ENCODE results near the gene ATG10.
"Not testable (repeated sequence)": the region's sequence is repeated elsewhere in the genome, so short reads cannot be mapped to it uniquely, and the experiment has no call there.

The ATG10 gene

GRCh38 chr5:82244854-82245635 is 273.2 kb downstream of the ATG10 start:
- DNase-seq: no peak

GRCh38 chr5:82246960-82247574 is 275.2 kb downstream of the ATG10 start:
- no peak for DNase-seq

- DNase-seq: no peak
Observed at GRCh38 chr5:82252744-82253143, 280.9 kb downstream of the ATG10 start.

GRCh38 chr5:82255844-82256243 is 284.0 kb downstream of the ATG10 start:
- DNase-seq: no peak

- no peak for DNase-seq
Observed at GRCh38 chr5:82257247-82257646, 285.4 kb downstream of the ATG10 start.

- no peak for DNase-seq
Observed at GRCh38 chr5:82257729-82258128, 285.9 kb downstream of the ATG10 start.

GRCh38 chr5:82259172-82259800 is 287.5 kb downstream of the ATG10 start:
- DNase-seq: peak; percentile 61

- DNase-seq: no peak
Observed at GRCh38 chr5:82265047-82265446, 293.2 kb downstream of the ATG10 start.

GRCh38 chr5:82267297-82267933 is 295.6 kb downstream of the ATG10 start:
- not testable (repeated sequence) for DNase-seq

GRCh38 chr5:82269363-82269762 is 297.5 kb downstream of the ATG10 start:
- not testable (repeated sequence) for DNase-seq

GRCh38 chr5:82272571-82273356 is 300.9 kb downstream of the ATG10 start:
- DNase-seq: peak; percentile 9

- DNase-seq: peak; percentile 29
Observed at GRCh38 chr5:82273426-82273825, 301.6 kb downstream of the ATG10 start.

GRCh38 chr5:82274343-82275211 is 302.8 kb downstream of the ATG10 start:
- DNase-seq: peak; percentile 34

GRCh38 chr5:82275216-82275664 is 303.4 kb downstream of the ATG10 start:
- peak; percentile 12 for DNase-seq

GRCh38 chr5:82276800-82277612 is 305.2 kb downstream of the ATG10 start:
- DNase-seq: peak; percentile 35

GRCh38 chr5:82277613-82277986 is 305.8 kb downstream of the ATG10 start:
- peak; percentile 38 for DNase-seq

- peak; percentile 98 for DNase-seq
Observed at GRCh38 chr5:82277987-82278710, 306.3 kb downstream of the ATG10 start, which contains the start of gene RPS23. Gene RPS23 (minus strand): TSS chr5:82278354. CDS start chr5:82278323, 31 bp downstream.

- DNase-seq: no peak
Observed at GRCh38 chr5:82278711-82279370, 307.0 kb downstream of the ATG10 start.

GRCh38 chr5:82283893-82284292 is 312.1 kb downstream of the ATG10 start:
- peak; percentile 40 for DNase-seq
